Fibroblast of skin of left quadriceps (primary cell): ENCODE data around the gene MBD3L5.
"Not testable (repeated sequence)": the region's sequence is repeated elsewhere in the genome, so short reads cannot be mapped to it uniquely, and the experiment has no call there.

Experiments
- DNase-seq, 2 experiments: peaks; one replicate each; pipeline ENCODE4 v3.0.0-alpha.2; 2013; ENCODE audit warnings: low read depth in 2 of 2

Gene MBD3L5

DNA sequence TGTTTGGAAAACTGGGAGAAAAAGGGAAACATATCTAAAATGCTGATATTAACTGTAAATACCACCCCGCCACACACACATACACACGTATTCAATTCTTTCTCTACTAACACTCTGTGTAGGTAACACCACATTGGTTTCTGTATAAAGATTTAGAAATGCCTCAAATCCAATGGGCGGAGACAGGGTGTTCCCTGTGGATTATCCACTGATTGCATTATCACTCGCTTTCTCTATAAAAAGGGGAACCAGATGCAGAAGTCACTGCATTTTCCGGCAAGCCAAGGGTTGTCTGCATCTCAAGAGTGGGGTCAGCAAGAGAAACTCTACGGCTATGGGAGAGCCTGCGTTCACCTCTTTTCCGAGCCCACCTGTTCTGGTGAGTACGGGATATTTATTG, at the start of gene MBD3L5:
TSS of gene MBD3L5 (plus strand) at position 301 of the 400 bp plus-strand sequence. CDS start at position 335, 34 bp downstream.
- DNase-seq, result not testable (repeated sequence)

DNA sequence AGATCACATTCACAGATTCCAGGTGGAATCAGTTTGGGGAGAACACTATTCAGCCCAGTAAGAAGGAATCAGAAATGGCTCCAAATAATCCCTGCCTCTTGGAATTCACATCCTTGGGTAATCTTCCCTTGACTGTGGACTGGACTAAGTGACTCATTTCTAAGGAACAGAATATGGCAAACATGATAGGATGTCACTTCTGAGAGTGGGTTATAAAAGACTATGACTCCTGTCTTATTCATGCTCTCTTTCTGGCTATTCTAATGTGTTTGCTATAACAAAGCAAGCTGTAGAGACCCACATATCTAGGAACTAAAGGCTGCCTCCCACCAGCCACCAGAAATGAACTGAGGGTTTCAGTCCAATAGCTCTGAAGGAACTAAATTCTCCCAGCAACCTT, 46.9 kb upstream of the MBD3L5 start:
- DNase-seq, result no peak

DNA sequence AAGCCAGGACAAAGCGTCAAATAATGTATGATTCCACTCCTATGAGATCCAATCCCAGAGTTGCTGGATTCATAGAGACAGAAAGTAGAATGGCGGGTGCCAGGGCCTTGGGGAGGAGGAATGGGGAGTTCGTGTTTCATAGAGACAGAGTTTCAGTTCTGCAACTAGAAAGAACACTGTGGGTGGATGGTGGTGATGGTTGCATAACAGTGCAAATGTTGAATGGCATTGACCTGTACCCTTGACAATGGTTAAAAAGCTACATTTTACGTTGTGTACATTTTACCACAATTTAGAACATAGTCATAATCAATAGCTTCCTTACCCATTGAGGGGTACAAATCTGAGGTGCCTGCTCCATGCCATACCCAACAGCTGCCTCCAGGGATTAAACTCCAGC, 42.5 kb upstream of the MBD3L5 start:
- no peak for DNase-seq

DNA sequence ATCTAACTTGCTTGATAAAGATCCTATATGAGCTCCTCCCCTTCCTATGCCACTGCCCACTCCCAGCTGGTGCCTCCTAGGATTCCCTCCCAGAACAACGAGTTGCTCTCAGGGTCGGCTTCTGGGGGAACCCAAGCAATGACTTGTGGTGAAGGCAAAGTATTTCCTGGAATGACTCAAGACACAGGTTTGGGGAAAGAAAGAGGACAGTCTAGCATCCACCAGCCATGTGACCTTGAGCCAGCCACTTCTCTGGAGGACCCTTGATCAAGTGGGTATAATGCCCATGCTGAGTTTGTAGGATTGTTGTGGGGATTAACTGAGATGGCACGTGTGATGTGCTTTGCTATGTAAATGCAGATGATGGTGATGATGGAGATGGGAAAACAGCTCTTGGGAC, 42.1 kb upstream of the MBD3L5 start:
- DNase-seq, result no peak

DNA sequence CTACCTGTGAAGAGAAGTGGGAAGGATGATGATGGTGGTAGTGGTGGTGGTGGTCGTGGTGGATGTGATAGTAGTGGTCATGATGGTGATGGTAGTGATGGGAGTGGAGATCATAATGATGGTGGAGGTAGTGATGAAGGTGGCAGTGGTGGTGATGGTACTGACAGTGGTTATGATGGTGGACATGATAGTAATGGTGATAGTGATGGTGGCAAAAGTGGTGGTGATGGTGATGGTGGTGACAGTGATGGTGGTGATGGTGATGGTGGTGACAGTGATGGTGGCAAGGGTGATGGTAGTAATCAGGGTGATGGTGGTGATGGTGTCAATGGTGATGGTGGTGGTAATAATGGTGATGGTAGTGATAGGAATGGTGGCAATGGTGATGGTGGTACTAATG, 35.3 kb upstream of the MBD3L5 start:
- DNase-seq, result no peak

DNA sequence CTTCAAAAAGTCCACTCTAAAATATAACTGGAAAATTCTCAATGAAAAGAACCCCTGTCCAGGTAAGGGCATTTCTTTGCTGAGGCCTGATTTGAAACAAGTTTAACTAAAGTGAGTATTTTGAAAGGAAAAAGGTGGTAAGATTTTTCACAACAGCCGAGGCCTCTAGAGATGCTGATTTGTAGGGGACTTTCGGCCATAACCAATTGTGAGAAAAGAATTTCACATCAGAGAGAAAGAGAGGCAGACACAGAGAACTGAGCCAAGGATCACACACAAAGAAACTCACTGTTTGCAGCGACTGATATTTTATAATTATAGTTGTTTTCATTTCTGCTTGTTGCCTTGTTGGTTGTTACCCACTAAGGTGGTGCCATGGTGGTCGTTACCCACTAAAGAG, 33.6 kb upstream of the MBD3L5 start:
- no peak for DNase-seq

DNA sequence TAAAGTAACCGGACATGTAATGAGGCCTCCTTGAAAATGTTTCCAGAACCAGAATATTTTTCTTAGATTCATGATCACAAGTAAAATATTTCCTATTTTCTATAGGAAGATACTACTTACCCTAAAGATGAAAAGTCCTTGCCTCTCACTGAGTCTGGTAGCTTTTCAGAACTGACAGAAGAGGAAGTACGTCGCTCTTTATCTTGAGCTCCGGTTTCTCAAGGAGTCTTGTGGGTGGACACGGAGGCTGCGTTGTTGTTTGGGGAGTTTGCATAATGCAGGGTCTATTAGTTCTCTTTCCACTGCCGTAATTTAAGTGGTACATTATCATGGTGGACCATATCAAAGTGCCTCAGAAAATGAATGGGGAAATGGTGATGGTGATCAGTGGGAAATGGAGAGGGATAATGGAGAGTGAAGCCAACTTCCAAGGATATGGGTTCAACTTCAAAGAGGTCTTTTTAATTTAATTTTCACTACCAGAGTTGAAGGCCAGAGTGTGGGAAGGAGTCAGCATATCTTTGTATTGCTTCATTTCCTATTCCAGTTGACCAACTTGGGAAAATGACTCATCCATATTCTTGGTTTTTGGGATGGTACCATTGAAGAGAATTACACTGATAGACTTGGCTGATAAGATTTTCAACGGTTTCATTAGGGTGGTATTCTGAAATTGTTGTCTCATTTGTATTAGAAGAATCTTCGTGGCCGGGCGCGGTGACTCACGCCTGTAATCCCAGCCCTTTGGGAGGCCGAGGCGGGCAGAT, 32.5 kb upstream of the MBD3L5 start:
- no peak for DNase-seq

DNA sequence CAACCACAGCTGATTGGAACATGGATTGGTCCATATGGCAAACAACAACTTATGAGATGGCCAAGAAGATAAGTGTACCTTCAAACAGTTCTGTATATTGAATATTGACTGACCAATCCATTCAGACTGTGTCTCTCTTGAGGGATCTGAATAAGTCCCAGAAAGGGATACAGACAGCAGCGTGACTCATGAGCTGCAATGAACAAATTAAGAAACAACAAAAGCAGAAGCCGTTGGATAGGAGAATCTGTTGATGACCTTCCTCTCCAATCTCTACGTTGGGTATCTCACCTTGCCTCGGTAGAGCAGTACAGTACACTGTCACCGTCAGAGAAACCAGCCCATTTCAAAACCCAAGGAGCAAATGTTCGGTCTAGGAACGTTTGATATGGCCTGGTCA, 30.4 kb upstream of the MBD3L5 start:
- DNase-seq, result no peak

DNA sequence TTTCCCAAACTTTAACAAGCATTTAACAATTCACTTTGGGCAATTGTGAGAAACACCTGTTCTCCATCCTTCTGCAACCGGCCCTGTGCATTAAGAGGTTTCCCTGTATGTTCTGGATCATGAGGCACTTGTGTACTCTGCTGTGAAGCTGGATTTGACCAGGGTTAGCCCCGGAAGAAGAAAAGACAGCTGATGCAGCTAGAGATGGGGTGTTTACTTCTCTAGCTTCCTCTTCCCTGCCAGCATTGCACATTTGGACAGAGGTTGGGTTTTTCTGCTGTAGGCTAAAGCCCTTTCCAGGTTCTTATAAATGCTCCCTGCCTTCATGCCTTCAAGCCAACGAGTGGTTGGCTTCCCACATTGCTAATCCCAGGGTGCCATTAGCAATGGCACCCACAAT, 30.0 kb upstream of the MBD3L5 start:
- DNase-seq, result no peak

DNA sequence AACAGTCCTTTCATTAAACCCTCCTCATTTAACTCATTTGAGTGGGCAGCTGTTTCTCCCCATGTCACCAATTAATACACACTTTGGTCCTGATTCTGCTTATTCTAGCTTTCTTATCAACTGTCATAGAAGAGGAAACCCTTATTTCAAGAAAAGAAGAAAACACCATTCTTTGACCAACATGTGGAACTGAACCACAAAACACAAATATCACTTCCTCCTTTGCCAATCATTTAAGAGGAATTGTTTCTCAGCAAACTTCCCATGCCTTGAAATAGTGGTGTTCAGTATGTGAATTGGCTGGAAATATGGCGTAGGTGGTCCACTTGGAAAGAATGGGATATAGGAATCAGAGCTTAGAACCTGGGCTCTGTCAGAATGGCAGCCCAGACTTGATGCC, 29.6 kb upstream of the MBD3L5 start:
- no peak for DNase-seq

DNA sequence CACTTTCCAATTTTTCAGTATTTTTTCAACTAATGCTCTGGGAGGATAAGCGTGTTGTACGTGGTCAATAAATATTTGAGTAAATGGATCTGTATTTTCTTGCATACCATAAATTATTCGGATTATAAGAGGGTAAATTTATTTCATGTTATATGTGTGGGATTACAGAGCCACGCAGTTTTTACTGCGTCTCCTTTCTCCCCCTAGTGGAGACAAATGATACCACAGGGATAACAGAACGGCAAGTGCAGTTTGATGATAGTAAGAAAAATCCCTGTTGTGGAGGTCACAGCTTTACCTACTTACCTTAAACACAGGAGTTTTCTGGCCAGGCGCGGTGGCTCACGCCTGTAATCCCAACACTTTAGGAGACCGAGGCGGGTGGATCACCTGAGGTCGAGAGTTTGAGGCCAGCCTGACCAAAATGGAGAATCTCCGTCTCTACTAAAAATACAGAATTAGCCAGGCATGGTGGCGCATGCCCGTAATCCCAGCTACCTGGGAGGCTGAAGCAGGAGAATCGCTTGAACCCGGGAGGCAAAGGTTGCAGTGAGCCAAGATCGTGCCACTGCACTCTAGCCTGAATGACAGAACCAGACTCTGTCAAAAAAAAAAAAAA, 26.0 kb upstream of the MBD3L5 start:
- DNase-seq, result no peak

DNA sequence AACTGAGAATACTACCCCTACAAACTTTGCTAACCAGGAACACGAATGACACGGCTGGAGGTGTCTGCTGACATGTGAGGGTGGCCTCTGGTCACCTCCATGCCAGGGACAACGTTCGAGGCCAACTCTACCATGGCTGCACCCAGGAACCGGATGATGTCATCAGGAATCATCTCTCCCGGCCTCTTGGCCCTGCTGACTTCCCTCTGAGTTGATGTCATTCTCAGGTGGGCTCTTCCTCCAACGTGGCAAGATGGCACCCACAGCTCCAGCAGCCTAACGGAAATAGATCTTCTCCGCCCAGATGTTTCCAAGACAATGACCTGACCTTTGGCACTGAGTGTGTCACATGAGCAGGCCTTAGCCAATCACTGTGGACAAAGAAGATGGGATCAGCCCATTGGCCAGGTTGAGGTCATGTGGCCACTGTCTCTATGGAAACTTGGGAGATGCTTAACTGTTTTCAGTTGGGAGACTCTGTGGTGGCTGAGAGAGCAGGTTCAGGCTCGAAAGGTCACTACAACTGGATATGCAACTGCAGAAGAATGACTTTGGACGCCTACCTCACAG, 24.2 kb upstream of the MBD3L5 start:
- DNase-seq, result no peak

DNA sequence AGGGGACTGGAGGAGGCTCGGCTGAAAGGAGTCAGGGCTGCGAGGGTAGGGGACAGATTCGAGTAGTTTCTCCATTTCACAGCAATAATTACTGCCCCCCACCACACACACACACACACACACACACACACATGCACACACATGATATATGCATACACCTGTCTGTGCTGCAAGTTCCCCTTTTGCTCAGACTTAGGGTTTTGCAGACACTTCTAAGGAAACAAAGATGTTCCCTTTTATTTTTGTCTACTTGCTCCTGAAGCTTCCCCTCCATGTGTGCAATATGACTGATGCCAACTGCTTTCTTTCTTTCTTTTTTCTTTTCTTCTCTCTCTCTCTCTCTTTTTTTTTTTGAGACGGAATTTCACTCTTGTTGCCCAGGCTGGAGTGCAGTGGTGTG, 22.5 kb upstream of the MBD3L5 start:
- DNase-seq, result no peak

DNA sequence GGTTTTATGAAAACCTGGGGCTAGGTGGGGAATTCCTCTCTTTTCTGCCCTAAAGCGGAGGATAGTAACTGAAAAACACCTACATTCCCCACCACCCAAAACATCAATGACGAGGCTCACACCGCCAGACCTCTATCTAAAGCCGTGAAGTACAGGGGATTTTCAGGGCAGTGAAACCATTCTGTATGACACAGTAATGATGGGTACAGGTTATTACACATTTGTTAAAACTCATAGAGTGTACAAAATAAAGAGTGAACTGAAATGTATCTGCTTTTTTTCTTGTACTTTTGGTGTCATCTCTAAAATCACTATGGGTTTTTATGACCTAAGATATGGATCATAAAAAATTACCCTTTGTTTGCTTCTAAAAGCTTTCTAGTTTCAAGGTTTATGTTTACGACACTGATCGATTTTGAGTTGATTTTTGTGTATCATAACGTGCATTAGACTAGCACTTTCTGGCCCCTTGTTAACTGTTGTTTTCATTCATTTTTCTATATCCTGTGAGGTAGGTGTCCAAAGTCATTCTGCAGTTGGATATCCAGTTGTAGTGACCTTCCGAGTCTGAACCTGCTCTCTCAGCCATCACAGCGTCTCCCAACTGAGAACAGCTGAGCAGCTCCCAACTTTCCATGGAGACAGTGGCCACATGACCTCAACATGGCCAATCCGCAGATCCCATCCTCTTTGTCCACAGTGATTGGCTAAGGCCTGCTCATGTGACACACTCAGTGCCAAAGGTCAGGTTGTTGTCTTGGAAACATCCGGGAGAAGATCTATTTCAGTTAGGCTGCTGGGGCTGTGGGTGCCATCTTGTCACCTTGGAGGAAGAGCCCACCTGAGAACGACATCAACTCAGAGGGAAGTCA, 19.4 kb upstream of the MBD3L5 start:
- DNase-seq, result no peak

DNA sequence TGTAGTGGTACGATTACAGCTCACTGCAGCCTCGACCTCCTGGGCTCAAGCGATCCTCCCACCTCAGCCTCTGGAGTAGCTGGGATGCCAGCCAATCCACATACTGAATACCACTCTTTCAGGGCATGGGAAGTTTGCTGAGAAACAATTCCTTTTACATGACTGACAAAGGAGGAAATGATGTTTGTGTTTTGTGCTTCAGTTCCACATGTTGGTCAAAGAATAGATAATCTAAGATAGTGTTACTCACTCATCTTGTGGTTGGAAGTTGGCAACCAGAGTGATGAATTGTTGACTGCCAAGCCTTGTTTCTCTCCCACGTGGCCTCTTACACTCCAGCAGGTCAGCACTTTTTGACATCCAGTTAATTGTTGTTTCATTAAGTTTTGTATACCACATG, 16.7 kb upstream of the MBD3L5 start:
- DNase-seq, result no peak

DNA sequence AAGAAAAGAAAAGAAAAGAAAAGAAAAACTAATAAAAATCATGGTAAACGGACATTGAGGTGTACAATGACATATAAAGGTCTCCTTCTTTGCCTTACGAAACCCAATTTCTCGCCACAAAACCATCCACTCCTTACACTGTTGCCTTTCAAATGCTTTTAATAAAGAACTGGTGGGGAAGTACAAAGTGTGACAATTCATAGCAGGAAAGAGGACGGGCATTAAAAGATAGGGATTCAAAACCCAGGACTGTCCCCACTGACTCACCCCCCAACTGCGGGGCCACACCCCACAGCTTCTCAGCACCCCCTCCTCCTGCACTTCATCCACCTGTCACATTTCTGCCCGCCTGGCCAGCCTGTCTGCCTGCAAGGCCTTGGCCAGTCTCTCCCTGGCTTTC, 11.6 kb upstream of the MBD3L5 start:
- DNase-seq, result no peak

DNA sequence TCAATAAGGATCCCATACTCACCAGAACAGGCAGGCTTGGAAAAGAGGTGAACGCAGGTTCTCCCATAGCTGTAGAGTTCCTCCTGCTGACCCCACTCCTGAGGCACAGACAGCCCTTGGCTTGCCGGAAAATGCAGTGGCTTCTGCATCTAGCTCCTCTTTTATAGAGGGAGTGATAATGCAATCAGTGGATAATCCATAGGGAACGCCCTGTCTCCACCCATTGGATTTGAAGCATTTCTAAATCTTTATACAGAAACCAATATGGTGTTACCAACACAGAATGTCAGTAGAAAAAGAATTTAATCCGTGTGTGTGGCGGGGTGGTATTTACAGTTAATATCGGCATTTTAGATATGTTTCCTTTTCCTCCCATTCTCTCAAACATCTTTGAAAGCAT, 9.0 kb upstream of the MBD3L5 start, which contains the start of gene MBD3L2B:
TSS of gene MBD3L2B (minus strand) at position 101 of the 400 bp plus-strand sequence. CDS start at position 67, 34 bp downstream.
- DNase-seq, result not testable (repeated sequence)

DNA sequence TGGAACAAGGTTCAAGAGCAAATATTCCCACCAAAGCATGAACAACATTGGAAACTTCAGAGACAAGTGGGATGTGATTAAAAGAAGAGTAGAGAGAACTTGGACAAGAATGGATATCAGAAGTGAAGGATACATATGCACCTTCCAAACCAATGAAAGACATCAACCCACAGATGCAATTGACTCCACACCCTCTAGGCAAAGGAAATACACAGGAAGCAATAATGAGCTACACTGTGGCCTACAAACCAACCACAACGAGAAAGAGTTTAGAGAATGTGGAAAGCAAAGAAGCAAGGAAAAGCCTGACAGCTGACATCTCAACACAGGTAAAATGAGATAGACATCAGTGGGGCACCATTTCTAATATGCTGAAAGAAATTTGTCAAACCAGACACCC, 1.6 kb upstream of the MBD3L5 start:
- not testable (repeated sequence) for DNase-seq

DNA sequence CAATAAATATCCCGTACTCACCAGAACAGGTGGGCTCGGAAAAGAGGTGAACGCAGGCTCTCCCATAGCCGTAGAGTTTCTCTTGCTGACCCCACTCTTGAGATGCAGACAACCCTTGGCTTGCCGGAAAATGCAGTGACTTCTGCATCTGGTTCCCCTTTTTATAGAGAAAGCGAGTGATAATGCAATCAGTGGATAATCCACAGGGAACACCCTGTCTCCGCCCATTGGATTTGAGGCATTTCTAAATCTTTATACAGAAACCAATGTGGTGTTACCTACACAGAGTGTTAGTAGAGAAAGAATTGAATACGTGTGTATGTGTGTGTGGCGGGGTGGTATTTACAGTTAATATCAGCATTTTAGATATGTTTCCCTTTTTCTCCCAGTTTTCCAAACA, 9.7 kb downstream of the MBD3L5 start, which contains the start of gene MBD3L4:
TSS of gene MBD3L4 (minus strand) at position 101 of the 400 bp plus-strand sequence. CDS start at position 66, 35 bp downstream.
- DNase-seq, result not testable (repeated sequence)

DNA sequence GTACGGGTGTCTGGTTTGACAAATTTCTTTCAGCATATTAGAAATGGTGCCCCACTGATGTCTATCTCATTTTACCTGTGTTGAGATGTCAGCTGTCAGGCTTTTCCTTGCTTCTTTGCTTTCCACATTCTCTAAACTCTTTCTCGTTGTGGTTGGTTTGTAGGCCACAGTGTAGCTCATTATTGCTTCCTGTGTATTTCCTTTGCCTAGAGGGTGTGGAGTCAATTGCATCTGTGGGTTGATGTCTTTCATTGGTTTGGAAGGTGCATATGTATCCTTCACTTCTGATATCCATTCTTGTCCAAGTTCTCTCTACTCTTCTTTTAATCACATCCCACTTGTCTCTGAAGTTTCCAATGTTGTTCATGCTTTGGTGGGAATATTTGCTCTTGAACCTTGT, 11.2 kb downstream of the MBD3L5 start:
- not testable (repeated sequence) for DNase-seq

DNA sequence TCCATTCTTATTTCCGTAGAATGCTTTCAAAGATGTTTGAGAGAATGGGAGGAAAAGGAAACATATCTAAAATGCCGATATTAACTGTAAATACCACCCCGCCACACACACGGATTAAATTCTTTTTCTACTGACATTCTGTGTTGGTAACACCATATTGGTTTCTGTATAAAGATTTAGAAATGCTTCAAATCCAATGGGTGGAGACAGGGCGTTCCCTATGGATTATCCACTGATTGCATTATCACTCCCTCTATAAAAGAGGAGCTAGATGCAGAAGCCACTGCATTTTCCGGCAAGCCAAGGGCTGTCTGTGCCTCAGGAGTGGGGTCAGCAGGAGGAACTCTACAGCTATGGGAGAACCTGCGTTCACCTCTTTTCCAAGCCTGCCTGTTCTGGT, 18.6 kb downstream of the MBD3L5 start, which contains the start of gene MBD3L2:
TSS of gene MBD3L2 (plus strand) at position 301 of the 400 bp plus-strand sequence. CDS start at position 354, 53 bp downstream.
- DNase-seq, result not testable (repeated sequence)

DNA sequence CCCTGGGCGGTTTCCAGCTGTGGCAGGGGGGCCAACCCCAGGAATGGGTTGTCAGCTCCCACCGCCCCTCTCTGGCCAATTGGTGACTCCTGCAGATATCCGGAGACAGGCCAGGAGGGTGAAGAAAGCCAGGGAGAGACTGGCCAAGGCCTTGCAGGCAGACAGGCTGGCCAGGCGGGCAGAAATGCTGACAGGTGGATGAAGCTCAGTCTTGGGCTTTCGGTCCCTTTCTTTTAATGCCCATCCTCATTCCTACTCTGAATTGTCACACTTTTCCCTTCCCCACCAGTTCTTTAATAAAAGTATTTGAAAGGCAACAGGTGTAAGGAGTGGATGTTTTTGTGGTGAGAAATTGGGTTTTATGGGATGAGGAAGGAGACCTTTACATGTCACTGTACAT, 21.0 kb downstream of the MBD3L5 start:
- DNase-seq, result not testable (repeated sequence)
